ENCODE measurements around the gene OR7G3. TPM values are rescaled to one million over a fixed set of nuclear protein-coding genes. Genes with fewer than 3 reads are reported as not detected.

OR7G3 gene
- total RNA-seq, 1 donor from 2014 or later: not detected

GRCh38 chr19:9140159-9140874 lies 13.6 kb upstream of the OR7G3 start, which contains the start of gene ZNF317:
TSS of gene ZNF317 (plus strand) at chr19:9140397. CDS start at chr19:9156017, 15,620 bp downstream.
- Mint-ChIP-seq H3K27ac (peak within 1 kb of the TSS; percentile 98), H3K4me3 (peak within 1 kb of the TSS; percentile 99), H3K36me3 (ENCODE audit: low read depth) (peaks cover 34% of the 10 kb centered on the region), H3K9me3 (peaks cover 4% of the 10 kb centered on the region), H3K27me3 (peaks cover 3% of the 10 kb centered on the region), H3K4me1 (peaks cover 42% of the 10 kb centered on the region)
- CTCF ChIA-PET: no interaction called here
- DNase-seq (peak; percentile 74), ATAC-seq (ENCODE audit: low read depth) (peak; percentile 93)
- no peak for TF ChIP-seq CTCF (IDR thresholded peaks at IDR 0.05)
- intact Hi-C loops (cut with micrococcal nuclease): loop anchor here (1.0 to 5.0 kb wide), 8 partner anchors 170 to 679 kb away; partner anchors contain the start of genes FBXL12, ZNF121, ZNF266 and ZNF426
- POLR2A ChIA-PET: interaction anchor here (0.5 to 0.6 kb wide), 4 partner anchors 30 to 1822 kb away, joined by 3 to 11 read pairs (median 4); partner anchors contain the start of gene UBL5

- intact Hi-C loops (cut with micrococcal nuclease): loop anchor here (1.0 to 5.0 kb wide), 8 partner anchors 171 to 680 kb away; partner anchors contain the start of genes FBXL12, ZNF121, ZNF266 and ZNF426
- DNase-seq: no peak
- Mint-ChIP-seq H3K27me3 (peaks cover 3% of the 10 kb centered on the region), H3K4me1 (peaks cover 42% of the 10 kb centered on the region), H3K9me3 (peaks cover 1% of the 10 kb centered on the region), H3K4me3 (peak overlapping the region; percentile 99), H3K36me3 (ENCODE audit: low read depth) (peaks cover 29% of the 10 kb centered on the region), H3K27ac (peak overlapping the region; percentile 98)
- POLR2A ChIA-PET: no interaction called here
- CTCF ChIA-PET: no interaction called here
- peak; percentile 5 for ATAC-seq (ENCODE audit: low read depth)
- TF ChIP-seq CTCF (IDR thresholded peaks at IDR 0.05): no peak
Measured at GRCh38 chr19:9139609-9140158, 12.9 kb upstream of the OR7G3 start.

- Mint-ChIP-seq H3K36me3 (ENCODE audit: low read depth) (no peaks in the 10 kb centered on the region), H3K4me1 (peaks cover 14% of the 10 kb centered on the region), H3K27ac (no peak overlapping the region), H3K4me3 (no peak overlapping the region), H3K9me3 (no peaks in the 10 kb centered on the region), H3K27me3 (peaks cover 6% of the 10 kb centered on the region)
- DNase-seq (no peak), ATAC-seq (ENCODE audit: low read depth) (no peak)
- CTCF ChIA-PET: no interaction called here
- POLR2A ChIA-PET: interaction anchor here (0.7 kb wide), 1 partner anchor 145 kb away, joined by 9 read pairs; no protein-coding TSS in a partner anchor
- no peak for TF ChIP-seq CTCF (IDR thresholded peaks at IDR 0.05)
- intact Hi-C loops (cut with micrococcal nuclease): no loop called here
Measured at GRCh38 chr19:9132422-9132821, 5.7 kb upstream of the OR7G3 start.

- H3K9me3 Mint-ChIP-seq: no peaks in the 10 kb centered on the region
- peak; percentile 56 for ATAC-seq (ENCODE audit: low read depth)
- POLR2A ChIA-PET: interaction anchor here (0.7 kb wide), 1 partner anchor 26 kb away, joined by 4 read pairs; no protein-coding TSS in a partner anchor
- peaks cover 14% of the 10 kb centered on the region for H3K27me3 Mint-ChIP-seq
- DNase-seq: no peak
- peaks cover 10% of the 10 kb centered on the region for H3K4me1 Mint-ChIP-seq
- intact Hi-C loops (cut with micrococcal nuclease): no loop called here
- H3K27ac Mint-ChIP-seq: no peak overlapping the region
- no peak for TF ChIP-seq CTCF (IDR thresholded peaks at IDR 0.05)
- H3K4me3 Mint-ChIP-seq: no peak overlapping the region
- no peaks in the 10 kb centered on the region for H3K36me3 Mint-ChIP-seq (ENCODE audit: low read depth)
- CTCF ChIA-PET: interaction anchor here (0.6 to 1.2 kb wide), 2 partner anchors 39 to 75 kb away, joined by 3 read pairs; no protein-coding TSS in a partner anchor
Measured at GRCh38 chr19:9130965-9131364, 4.2 kb upstream of the OR7G3 start.

GRCh38 chr19:9128171-9128570 lies 1.4 kb upstream of the OR7G3 start:
- H3K36me3 Mint-ChIP-seq (ENCODE audit: low read depth): no peaks in the 10 kb centered on the region
- DNase-seq: no peak
- no peak overlapping the region for H3K4me3 Mint-ChIP-seq
- ChIA-PET POLR2A (no interaction called here), CTCF (no interaction called here)
- no peak overlapping the region for H3K27ac Mint-ChIP-seq
- H3K9me3 Mint-ChIP-seq: no peaks in the 10 kb centered on the region
- H3K4me1 Mint-ChIP-seq: peaks cover 10% of the 10 kb centered on the region
- intact Hi-C loops (cut with micrococcal nuclease): no loop called here
- ATAC-seq (ENCODE audit: low read depth): no peak
- no peak for TF ChIP-seq CTCF (IDR thresholded peaks at IDR 0.05)
- H3K27me3 Mint-ChIP-seq: peaks cover 19% of the 10 kb centered on the region

All from activated B cell treated with CpG ODN at 0.5 μM for 24 hours (primary cell).